ENCODE results near the gene RAB9A.

DNA sequence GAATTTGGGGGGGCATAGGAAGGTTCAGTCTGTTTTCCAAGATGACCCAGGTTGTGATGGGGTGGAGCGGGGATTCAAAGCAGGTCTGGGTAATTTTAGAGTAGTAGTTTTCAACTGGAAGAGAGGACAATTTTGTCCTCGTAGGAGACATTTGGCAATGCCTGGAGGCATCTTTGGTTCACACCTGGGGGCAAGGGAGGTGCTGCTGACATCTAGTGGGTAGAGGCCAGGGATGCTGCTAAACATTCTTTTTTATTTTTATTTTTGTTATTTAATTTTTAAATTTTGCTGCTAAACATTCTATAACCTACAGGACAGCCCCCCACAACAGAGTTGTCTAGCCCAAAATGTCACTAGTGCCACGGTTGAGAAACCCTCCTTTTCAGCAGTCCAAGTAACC lies 1.9 kb downstream of the RAB9A start:
- TF ChIP-seq POLR2A (IDR thresholded peaks at IDR 0.05): no peak
- TF ChIP-seq, protein P1, sequence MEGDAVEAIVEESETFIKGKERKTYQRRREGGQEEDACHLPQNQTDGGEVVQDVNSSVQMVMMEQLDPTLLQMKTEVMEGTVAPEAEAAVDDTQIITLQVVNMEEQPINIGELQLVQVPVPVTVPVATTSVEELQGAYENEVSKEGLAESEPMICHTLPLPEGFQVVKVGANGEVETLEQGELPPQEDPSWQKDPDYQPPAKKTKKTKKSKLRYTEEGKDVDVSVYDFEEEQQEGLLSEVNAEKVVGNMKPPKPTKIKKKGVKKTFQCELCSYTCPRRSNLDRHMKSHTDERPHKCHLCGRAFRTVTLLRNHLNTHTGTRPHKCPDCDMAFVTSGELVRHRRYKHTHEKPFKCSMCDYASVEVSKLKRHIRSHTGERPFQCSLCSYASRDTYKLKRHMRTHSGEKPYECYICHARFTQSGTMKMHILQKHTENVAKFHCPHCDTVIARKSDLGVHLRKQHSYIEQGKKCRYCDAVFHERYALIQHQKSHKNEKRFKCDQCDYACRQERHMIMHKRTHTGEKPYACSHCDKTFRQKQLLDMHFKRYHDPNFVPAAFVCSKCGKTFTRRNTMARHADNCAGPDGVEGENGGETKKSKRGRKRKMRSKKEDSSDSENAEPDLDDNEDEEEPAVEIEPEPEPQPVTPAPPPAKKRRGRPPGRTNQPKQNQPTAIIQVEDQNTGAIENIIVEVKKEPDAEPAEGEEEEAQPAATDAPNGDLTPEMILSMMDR (IDR thresholded peaks at IDR 0.05): no peak
- no peak for TF ChIP-seq EP300 (IDR thresholded peaks at IDR 0.05)
- no peak for TF ChIP-seq POLR2AphosphoS5 (IDR thresholded peaks at IDR 0.05)
